ENCODE measurements around the gene GAK. TPM values are rescaled to one million over a fixed set of nuclear protein-coding genes. Genes with fewer than 3 reads are reported as not detected.

GAK gene
- polyA plus RNA-seq, 1 donor (not counting 4 experiments of a cell fraction or from before 2014, with no cell fraction given), result 18.4 TPM

DNA sequence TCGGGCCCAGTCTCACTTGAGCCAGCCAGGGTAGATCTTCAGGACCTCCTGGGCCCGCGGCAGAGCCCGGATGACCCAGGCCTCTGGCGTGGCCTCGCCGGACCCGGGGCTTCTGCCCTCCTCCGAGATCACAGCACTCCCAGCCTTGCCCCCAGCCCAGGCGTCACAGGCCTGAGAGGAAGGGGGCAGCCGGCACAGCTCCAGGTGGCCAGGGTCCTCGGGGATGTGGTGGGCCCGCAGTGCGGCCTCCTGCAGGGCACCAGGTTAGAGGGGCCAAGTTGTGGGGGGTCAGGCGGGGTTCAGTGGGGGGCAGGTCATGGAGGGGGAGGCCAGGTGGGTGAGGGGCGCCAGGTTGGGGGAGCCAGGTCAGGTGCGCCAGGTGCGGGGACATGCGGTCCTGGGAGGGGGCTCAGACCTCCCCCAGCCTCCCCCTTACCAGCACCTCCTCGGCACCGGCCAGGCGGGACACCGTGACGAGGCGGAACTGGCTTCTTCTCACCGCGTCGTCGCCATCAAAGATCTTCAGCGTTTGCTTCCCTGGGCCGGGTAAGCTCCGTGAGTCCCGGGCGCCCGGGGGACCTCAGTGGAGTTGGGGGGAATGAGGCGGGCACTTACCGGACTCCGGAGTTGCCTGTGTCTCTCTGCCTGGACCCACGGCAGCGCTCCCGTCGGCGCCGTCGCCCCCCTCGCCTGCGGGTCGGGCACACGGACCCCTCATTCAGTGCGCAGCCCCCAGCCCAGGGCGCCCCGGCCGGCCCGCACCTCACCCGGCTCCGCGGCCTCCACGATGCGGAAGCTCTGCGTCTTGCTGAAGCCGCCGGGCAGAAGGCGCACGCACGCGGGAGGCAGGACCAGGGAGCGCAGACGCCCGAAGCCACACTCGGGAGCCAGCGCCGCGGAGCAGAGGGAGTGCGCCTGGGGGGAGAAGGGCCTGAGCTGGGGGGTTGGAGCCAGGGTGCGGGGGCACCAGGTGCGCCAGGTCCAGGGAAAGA, 35.3 kb upstream of the GAK start:
- no peak for TF ChIP-seq EZH2 (IDR thresholded peaks at IDR 0.05; ENCODE audit: low read length)
- TF ChIP-seq, protein P1, sequence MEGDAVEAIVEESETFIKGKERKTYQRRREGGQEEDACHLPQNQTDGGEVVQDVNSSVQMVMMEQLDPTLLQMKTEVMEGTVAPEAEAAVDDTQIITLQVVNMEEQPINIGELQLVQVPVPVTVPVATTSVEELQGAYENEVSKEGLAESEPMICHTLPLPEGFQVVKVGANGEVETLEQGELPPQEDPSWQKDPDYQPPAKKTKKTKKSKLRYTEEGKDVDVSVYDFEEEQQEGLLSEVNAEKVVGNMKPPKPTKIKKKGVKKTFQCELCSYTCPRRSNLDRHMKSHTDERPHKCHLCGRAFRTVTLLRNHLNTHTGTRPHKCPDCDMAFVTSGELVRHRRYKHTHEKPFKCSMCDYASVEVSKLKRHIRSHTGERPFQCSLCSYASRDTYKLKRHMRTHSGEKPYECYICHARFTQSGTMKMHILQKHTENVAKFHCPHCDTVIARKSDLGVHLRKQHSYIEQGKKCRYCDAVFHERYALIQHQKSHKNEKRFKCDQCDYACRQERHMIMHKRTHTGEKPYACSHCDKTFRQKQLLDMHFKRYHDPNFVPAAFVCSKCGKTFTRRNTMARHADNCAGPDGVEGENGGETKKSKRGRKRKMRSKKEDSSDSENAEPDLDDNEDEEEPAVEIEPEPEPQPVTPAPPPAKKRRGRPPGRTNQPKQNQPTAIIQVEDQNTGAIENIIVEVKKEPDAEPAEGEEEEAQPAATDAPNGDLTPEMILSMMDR (optimal IDR thresholded peaks at IDR 0.05 in 1 of 3, IDR thresholded peaks at IDR 0.05 in 1 of 3, conservative IDR thresholded peaks at IDR 0.05 in 1 of 3; ENCODE audit: extremely low read depth in 1 of 3, insufficient read depth in 2 of 3, low read length in 3 of 3), result no peak
- Histone ChIP-seq H3K36me3 (ENCODE audit: control insufficient read depth in 2 of 2, extremely low read depth in 1 of 2, insufficient read depth in 2 of 2, low read length in 2 of 2) (peaks cover 4 to 17% of the 10 kb centered on the region in 2 experiments), H3K9ac (ENCODE audit: control insufficient read depth, extremely low read depth, insufficient read depth, low read length) (no peak overlapping the region), H3K27me3 (ENCODE audit: control insufficient read depth, extremely low read depth, insufficient read depth, low read length) (no peaks in the 10 kb centered on the region), H3K4me2 (ENCODE audit: control insufficient read depth, extremely low read depth, insufficient read depth, low read depth, low read length) (no peak overlapping the region), H3K79me2 (ENCODE audit: control insufficient read depth, insufficient read depth, low read length) (no peaks in the 10 kb centered on the region), H4K20me1 (ENCODE audit: control insufficient read depth, extremely low read depth, insufficient read depth, low read length) (peaks cover 3% of the 10 kb centered on the region), H3K9me1 (ENCODE audit: control insufficient read depth, extremely low read depth, insufficient read depth, low read length) (no peaks in the 10 kb centered on the region), H3K4me3 (ENCODE audit: control insufficient read depth in 2 of 3, extremely low read depth in 1 of 3, insufficient read depth in 2 of 3, low read depth in 1 of 3, low read length in 3 of 3) (no peak overlapping the region), H3K4me1 (ENCODE audit: control insufficient read depth, extremely low read depth, insufficient read depth, low read length) (peaks cover 19% of the 10 kb centered on the region), H3K9me3 (ENCODE audit: control insufficient read depth, low read depth, low read length) (no peaks in the 10 kb centered on the region), H3K27ac (ENCODE audit: control insufficient read depth, insufficient read depth, low read length) (no peak overlapping the region), H2AFZ (ENCODE audit: control insufficient read depth, low read length) (no peak overlapping the region)
- DNase-seq (ENCODE audit: low read depth, low spot score), result no peak
- dilution Hi-C loops (cut with MboI; ENCODE audit: extremely low pct_ligation_motif_present, low sequenced_read_pairs), result no loop called here
- no peak for FAIRE-seq

DNA sequence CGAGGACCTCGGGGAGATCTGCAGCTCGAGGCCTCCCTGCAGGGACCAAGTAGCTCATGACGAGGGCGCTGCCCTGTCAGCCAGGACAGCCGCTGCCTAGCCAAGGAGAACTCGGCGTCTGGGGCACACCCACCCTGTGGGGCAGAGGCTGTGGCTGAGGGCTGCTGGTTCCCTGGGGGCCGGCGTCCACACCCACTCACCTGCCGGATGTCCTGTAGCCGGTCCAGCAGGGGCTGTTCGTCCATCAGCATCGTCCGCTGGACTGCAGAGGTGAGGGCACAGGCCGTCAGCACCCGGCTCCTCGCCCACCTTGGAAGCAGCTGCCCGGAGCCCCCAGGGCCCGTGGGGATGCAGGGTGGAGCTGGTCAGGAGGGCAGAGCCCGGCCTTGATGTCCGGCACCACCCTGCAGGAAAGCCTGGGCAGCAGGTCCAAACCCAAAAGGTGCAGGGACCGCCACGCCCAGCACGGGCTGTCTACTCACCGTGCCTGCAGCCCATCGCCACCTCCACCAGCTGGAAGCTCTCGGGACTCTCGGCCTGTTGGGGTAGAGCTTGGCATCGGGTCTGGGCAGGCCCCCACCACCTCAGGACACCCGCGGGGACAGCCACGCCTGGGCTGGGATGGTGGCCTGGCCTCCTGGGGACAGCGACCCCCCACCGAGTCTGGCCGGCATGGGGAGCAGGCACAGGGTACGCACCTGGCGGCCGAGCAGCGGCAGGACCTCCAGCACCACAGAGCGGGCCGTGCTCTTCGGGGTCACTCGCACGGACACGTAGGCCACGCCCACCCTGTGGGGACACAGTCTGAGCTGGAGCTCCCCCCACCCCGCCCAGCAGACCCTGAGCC, 34.4 kb upstream of the GAK start:
- no peaks in the 10 kb centered on the region for H3K9me3 ChIP-seq (ENCODE audit: control insufficient read depth, low read depth, low read length)
- H3K4me2 ChIP-seq (ENCODE audit: control insufficient read depth, extremely low read depth, insufficient read depth, low read depth, low read length), result no peak overlapping the region
- DNase-seq (ENCODE audit: low read depth, low spot score), result no peak
- no peaks in the 10 kb centered on the region for H3K79me2 ChIP-seq (ENCODE audit: control insufficient read depth, insufficient read depth, low read length)
- H3K4me1 ChIP-seq (ENCODE audit: control insufficient read depth, extremely low read depth, insufficient read depth, low read length), result peaks cover 17% of the 10 kb centered on the region
- H3K36me3 ChIP-seq (ENCODE audit: control insufficient read depth in 2 of 2, extremely low read depth in 1 of 2, insufficient read depth in 2 of 2, low read length in 2 of 2), result peaks cover 4 to 19% of the 10 kb centered on the region in 2 experiments
- no peak overlapping the region for H3K9ac ChIP-seq (ENCODE audit: control insufficient read depth, extremely low read depth, insufficient read depth, low read length)
- FAIRE-seq, result no peak
- H2AFZ ChIP-seq (ENCODE audit: control insufficient read depth, low read length), result no peak overlapping the region
- peaks cover 9% of the 10 kb centered on the region for H4K20me1 ChIP-seq (ENCODE audit: control insufficient read depth, extremely low read depth, insufficient read depth, low read length)
- dilution Hi-C loops (cut with MboI; ENCODE audit: extremely low pct_ligation_motif_present, low sequenced_read_pairs), result no loop called here
- TF ChIP-seq EZH2 (IDR thresholded peaks at IDR 0.05; ENCODE audit: low read length), result no peak
- H3K27ac ChIP-seq (ENCODE audit: control insufficient read depth, insufficient read depth, low read length), result no peak overlapping the region
- no peak overlapping the region for H3K4me3 ChIP-seq (ENCODE audit: control insufficient read depth in 2 of 3, extremely low read depth in 1 of 3, insufficient read depth in 2 of 3, low read depth in 1 of 3, low read length in 3 of 3)
- H3K9me1 ChIP-seq (ENCODE audit: control insufficient read depth, extremely low read depth, insufficient read depth, low read length), result peaks cover 3% of the 10 kb centered on the region
- no peaks in the 10 kb centered on the region for H3K27me3 ChIP-seq (ENCODE audit: control insufficient read depth, extremely low read depth, insufficient read depth, low read length)

Measured in keratinocyte (primary cell).